Amniotic epithelial cell (primary cell): ENCODE results near the gene DNAJB6.
A peak's percentile ranks its signal among the peaks of the same experiment; 100 is the strongest.

ENCODE experiments used
- DNase-seq: peaks from one replicate; pipeline ENCODE4 v3.0.0-alpha.2; 2010; ENCODE audit warnings: low read depth

Gene DNAJB6

GRCh38 chr7:157370742-157371141, 33.9 kb downstream of the DNAJB6 start:
- DNase-seq: no peak

DNA sequence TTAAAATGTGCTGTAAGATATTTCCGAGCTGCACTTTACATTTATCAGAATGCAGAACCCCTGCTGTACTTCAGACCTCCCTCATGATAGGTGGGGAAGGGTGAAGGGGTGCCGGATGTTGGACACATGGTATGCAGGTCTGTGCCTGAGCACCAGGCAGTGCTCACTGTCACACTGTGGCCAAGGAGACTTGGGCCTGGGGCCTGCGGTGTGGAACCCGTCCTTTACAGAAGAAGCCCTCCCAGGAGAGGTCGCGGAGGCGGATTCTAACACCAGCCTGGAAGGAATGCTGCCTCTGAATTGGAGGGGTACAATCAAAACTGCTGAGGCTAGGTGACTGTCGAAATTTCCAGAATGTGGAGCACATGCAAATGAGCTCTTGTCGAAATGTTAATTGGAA, 34.5 kb downstream of the DNAJB6 start:
- no peak for DNase-seq

DNA sequence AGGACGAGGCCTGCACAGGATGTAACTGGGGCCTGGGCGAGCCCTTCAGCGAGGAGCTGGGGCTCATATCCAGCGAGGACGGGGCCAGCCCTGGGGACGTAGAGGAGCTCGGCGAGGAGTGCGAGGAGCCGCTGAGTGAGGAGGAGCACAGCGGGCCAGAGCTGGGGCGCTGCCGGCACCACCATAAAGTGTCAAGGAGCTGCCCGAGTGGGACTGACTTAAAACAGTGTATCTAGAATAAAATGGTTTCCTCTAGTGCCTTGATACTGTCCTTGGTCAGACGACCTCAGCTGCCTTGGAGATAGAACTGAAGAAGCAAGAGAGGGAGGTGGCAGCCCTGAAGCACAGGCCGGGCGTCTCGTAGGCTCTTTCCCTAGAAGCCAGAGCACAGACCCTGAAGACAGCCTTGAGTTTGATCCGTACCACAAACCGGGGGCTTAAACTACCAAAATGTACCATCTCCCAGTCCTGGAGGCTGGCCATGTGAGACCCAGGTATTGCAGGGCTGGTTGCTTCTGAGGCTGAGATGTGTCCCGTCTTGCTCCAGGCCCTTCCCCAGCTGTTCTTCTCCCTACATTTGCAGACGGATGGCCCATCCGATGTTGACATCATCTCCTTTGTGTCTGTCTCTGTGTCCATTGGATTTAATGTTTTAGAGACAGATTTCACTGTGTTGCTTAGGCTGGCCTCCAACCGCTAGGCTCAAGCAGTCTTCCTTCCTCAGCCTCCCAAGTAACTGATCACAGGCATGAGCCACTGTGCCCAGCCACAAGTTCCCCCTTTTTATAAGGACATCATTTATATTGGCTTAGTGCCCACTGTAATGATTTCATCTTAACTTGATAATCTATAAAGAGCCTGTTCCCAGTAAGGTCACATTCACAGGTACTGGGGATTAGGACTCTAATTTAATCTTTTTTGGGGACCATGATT, 35.8 kb downstream of the DNAJB6 start:
- no peak for DNase-seq

- no peak for DNase-seq
These were observed 36.7 kb downstream of the DNAJB6 start for GRCh38 chr7:157373493-157373892.

GRCh38 chr7:157375410-157375809, 38.6 kb downstream of the DNAJB6 start:
- DNase-seq: no peak

DNA sequence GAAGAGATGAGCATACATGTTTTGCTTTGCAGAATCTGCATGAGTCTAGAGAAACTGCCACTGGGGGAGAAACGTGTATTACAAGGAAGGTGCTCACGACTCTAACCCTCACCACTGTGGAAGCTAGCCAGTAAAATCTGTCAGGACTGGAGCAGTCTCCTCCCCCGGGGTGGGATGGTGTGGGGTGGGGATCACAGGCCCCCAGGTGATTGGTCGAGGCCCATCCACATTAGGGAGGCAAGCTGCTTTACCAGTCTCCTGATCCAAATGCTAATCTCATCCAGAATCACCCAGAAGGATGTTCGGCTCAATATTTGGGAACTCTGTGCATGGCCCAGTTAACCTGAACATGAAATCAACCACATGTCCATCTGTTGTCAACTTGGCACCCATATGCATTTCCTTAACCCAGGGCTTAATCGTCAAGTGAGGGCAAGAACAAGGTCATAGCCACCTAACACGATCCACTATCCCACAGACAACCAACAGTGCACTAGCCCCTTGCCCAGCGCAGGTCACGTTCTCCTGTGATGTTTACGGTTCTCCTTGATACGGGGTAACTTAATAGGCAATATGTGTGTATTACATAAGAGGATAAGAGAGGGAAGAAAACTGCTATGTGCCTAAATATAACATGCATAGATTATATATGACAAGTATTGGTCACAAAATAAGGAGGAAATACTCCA, 40.8 kb downstream of the DNAJB6 start:
- DNase-seq: no peak

- DNase-seq: no peak
These were observed 41.6 kb downstream of the DNAJB6 start for GRCh38 chr7:157378390-157378789.

DNA sequence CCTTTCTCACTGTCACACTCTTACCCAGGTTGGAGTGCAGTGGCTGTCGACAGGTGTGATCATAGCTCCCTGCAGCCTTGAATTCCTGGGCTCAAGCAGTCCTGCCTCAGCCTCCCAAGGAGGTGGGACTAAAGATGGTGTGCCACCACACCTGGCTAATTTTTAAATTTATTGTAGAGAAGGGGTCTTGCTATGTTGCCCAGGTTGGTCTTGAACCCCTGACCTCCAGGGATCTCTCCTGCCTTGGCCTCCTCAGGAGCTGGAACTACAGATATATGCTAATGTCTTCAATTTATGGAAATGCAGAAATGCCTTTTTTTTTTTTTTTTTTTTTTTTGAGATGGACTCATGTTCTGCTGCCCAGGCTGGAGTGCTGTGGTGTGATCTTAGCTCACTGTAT, 42.7 kb downstream of the DNAJB6 start:
- no peak for DNase-seq

- DNase-seq: no peak
These were observed 43.6 kb downstream of the DNAJB6 start for GRCh38 chr7:157380416-157380815.

- DNase-seq: no peak
These were observed 47.1 kb downstream of the DNAJB6 start for GRCh38 chr7:157383868-157384267.

DNA sequence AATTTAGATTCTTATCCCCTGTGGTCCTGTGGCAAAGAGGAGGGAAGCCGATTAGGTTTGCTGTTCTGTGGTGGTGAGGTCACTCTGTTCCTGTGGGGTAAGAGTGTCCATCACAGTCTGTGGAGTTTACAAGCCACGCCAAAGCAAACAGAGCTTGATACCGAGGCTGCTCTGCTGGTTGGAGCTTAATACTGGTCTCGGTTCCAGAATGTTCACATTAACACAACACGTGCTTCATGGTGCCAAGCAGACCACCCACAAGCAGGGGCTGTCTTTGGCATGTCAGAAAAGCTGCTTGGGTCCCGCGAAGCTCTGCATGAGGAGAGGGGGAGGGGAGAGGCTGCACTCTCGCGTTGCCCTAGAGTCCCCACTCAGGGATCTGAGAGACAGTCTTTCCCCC, 47.5 kb downstream of the DNAJB6 start:
- DNase-seq: peak; percentile 28

- peak; percentile 88 for DNase-seq
These were observed 50.4 kb downstream of the DNAJB6 start for GRCh38 chr7:157386979-157387800.

DNA sequence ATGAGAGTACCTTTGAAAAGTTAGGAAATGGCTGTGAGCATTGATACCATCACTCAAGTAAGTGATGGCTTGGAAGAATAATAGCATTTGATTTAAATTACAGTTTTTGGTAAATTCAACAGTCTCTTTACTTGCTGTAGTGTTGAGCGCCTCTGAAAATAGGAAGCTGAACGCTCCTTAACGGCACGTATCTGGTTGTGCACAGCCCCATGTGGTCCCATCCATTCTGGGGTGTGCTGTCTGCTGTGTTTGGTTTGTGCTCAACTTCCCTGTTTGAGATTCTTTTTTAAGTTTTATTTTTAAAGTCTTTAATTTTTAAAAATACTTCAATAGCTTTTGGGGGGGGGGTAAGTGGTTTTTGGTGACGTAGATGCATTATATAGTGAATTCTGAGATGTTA, 51.5 kb downstream of the DNAJB6 start:
- no peak for DNase-seq

- peak; percentile 87 for DNase-seq
These were observed 53.3 kb downstream of the DNAJB6 start for GRCh38 chr7:157389951-157390730.

DNA sequence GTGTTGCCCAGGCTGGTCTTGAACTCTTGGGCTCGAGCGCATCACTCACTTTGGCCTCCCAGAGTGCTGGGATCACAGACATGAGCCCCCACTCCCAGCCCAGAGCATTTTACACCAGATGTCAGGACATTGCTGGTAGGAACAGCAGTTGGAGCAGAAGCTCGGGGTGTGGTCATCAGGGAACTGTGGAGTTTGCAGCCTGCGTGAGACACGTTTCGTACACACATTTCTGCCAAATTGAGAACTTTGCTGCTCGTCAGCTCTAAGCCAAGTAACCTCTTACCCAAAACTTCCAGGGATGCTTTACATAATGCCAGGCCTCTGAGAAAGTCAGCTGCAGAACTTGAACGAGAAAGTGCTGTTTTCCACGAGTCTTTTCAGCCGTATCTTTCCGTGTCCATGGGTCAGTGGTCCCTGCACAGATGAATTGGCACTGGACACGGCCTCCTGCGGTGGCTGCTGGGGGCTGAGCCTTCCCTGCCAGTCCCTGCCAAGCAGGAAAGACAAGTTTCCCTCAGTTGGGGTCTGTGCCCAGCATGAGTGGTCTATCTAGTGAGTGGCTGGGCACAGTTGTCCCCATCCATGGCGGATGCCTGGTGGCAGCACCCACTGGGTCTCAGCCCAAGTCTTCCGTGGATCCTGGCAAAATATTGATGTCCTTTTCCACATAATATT, 54.4 kb downstream of the DNAJB6 start:
- no peak for DNase-seq

GRCh38 chr7:157392256-157393037, 55.6 kb downstream of the DNAJB6 start:
- no peak for DNase-seq

DNA sequence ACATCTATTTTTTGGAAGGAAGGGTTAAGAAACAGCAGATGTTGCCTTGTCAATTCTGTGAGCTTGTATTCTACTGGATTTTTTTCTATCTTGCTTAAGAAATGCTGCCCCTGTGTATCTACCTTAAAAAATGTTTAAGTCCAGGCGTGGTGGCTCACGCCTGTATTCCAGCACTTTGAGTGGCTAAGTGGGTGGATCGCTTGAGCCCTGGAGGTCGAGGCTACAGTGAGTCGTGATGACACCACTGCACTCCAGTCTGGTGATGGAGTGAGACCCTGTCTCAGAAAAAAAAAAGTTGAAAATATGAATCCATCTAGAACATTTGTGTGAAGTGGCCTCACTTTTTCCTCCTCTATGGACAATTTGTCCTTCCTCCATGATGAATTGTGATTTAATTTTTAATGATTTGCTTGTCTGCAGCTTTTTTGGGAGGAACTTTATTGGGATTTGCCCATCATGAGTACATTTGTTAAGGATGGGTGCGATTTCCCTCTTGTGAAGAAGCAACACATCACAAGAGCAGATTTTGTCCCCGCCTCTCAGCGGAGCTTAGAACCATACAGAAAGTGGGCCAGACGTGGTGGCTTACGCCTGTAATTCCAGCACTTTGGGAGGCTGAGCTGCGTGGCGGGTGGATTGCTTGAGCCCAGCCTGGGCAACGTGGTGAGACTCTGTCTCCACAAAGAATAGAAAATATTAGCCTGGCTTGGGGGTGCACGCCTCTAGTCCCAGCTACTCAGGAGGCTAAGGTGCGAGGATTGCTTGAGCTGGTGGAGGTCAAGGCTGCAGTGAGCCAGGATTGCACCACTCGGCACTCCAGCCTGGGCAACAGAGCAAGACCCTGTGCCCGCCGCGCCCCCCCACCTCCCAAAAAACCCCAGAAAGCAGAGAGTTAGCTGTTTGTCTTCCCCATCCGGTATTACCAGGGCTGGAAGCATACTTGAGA, 57.7 kb downstream of the DNAJB6 start:
- no peak for DNase-seq

GRCh38 chr7:157395206-157395605, 58.4 kb downstream of the DNAJB6 start:
- DNase-seq: no peak
